ENCODE results near the gene PPAN.

PPAN gene

DNA sequence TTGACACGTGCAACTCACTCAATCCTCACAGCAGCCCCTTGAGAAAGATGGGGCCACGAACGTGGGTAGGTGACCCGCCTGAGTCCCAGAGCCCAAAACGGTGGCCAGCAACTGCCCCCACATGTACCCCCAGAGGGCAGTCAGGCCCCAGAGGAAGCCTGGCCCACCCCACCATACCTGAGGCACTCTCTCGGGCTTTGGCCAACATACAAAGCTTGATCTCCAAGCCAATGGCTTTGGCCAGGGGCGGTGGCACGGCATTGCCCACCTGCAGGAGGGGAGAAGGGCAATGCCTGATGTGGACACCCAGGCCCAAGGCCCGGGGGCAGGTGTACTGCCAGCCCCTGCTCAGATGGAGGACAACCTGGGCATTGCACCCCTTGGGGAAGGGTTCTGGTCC, 27.9 kb downstream of the PPAN start:
- Histone ChIP-seq H3F3A (ENCODE audit: insufficient read depth, low read length) (no peaks in the 10 kb centered on the region), H3K27ac (ENCODE audit: low read depth, low read length, poor library complexity, severe bottlenecking) (no peak overlapping the region), H4K20me1 (ENCODE audit: insufficient read depth, low read length) (no peaks in the 10 kb centered on the region), H3K9me2 (ENCODE audit: low read depth, low read length) (no peaks in the 10 kb centered on the region), H3K36me3 (ENCODE audit: insufficient read depth, low read length) (peaks cover 99% of the 10 kb centered on the region), H3K4me3 (ENCODE audit: low read depth, low read length, poor library complexity, severe bottlenecking) (no peak overlapping the region), H3K9me3 (ENCODE audit: low read length) (no peaks in the 10 kb centered on the region), H3K79me2 (ENCODE audit: insufficient read depth, low read length) (no peaks in the 10 kb centered on the region), H2AFZ (ENCODE audit: low read length) (no peak overlapping the region), H3K27me3 (ENCODE audit: insufficient read depth, low read length) (no peaks in the 10 kb centered on the region), H3K4me1 (ENCODE audit: insufficient read depth, low read length, severe bottlenecking) (no peaks in the 10 kb centered on the region), H3K9ac (ENCODE audit: low read length) (no peak overlapping the region), H3K4me2 (ENCODE audit: low read length) (no peak overlapping the region)
- TF ChIP-seq, protein P1, sequence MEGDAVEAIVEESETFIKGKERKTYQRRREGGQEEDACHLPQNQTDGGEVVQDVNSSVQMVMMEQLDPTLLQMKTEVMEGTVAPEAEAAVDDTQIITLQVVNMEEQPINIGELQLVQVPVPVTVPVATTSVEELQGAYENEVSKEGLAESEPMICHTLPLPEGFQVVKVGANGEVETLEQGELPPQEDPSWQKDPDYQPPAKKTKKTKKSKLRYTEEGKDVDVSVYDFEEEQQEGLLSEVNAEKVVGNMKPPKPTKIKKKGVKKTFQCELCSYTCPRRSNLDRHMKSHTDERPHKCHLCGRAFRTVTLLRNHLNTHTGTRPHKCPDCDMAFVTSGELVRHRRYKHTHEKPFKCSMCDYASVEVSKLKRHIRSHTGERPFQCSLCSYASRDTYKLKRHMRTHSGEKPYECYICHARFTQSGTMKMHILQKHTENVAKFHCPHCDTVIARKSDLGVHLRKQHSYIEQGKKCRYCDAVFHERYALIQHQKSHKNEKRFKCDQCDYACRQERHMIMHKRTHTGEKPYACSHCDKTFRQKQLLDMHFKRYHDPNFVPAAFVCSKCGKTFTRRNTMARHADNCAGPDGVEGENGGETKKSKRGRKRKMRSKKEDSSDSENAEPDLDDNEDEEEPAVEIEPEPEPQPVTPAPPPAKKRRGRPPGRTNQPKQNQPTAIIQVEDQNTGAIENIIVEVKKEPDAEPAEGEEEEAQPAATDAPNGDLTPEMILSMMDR (IDR thresholded peaks at IDR 0.05; ENCODE audit: low read length): no peak
- TF ChIP-seq EZH2 (IDR thresholded peaks at IDR 0.05; ENCODE audit: borderline replicate concordance, low read length): no peak

DNA sequence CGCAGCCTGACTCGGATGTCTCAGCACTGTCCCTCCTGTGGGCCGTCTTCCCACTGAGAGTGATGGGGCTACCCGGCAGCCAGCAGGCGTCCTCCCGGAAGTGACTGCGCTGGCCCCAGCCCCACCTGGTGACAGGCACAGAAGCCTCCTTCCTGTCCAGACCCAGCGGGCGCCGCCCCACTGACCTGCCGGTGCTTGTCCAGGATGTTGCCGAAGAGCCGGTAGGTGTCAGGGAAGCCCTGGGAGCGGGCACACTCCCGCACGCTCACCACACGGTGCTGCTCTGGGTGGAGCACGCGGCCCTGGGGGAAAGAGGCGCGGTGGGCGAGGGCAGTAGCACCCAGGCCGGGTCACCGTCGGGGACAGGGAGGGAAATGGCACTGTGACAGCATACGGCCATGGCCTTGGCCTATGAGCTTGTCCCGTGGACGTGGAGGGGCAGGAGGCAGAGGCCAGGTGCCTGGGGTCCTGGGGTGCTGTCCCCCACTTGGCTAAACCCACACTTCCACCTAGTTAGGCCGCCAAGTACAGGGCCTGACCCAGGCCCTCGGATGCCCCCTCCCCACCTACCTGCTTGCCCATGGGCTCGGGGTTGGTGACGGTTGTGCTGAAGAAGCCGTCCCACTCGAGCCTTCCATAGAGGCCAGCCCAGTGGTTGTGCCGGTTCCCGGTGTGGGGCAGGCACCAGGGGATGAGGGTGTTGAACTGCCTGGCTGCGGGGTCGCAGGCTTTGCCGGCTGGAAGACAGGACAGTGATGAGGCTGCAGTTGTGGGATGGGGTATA, 29.6 kb downstream of the PPAN start:
- no peak overlapping the region for H3K4me3 ChIP-seq (ENCODE audit: low read depth, low read length, poor library complexity, severe bottlenecking)
- no peaks in the 10 kb centered on the region for H3K9me2 ChIP-seq (ENCODE audit: low read depth, low read length)
- no peak overlapping the region for H3K4me2 ChIP-seq (ENCODE audit: low read length)
- peaks cover 100% of the 10 kb centered on the region for H3K36me3 ChIP-seq (ENCODE audit: insufficient read depth, low read length)
- TF ChIP-seq EZH2 (IDR thresholded peaks at IDR 0.05; ENCODE audit: borderline replicate concordance, low read length): no peak
- TF ChIP-seq, protein P1 (IDR thresholded peaks at IDR 0.05; ENCODE audit: low read length): no peak
- H3K9ac ChIP-seq (ENCODE audit: low read length): no peak overlapping the region
- H4K20me1 ChIP-seq (ENCODE audit: insufficient read depth, low read length): no peaks in the 10 kb centered on the region
- H3K9me3 ChIP-seq (ENCODE audit: low read length): no peaks in the 10 kb centered on the region
- no peak overlapping the region for H2AFZ ChIP-seq (ENCODE audit: low read length)
- no peaks in the 10 kb centered on the region for H3K27me3 ChIP-seq (ENCODE audit: insufficient read depth, low read length)
- H3K27ac ChIP-seq (ENCODE audit: low read depth, low read length, poor library complexity, severe bottlenecking): no peak overlapping the region
- H3K4me1 ChIP-seq (ENCODE audit: insufficient read depth, low read length, severe bottlenecking): no peaks in the 10 kb centered on the region
- no peaks in the 10 kb centered on the region for H3F3A ChIP-seq (ENCODE audit: insufficient read depth, low read length)
- H3K79me2 ChIP-seq (ENCODE audit: insufficient read depth, low read length): no peaks in the 10 kb centered on the region

DNA sequence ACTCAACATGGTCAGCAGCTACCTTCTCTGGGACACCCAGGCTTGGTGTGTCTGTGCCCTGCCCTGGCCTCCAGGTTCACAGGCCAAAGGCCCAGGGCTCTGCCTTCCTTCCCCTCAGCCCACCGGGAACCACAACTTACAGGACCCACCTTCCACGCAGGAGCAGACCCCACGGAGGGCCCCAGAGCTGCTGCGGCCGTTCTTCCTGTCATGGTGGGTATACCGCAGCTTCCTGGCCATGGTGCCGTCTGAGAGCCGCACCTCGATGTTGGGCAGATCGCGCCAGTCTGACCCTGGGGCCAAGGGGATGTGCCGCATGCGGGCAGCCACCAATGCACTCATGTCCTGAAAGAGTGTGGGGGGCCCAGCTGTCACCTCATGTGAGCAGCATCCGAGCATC, 30.8 kb downstream of the PPAN start:
- TF ChIP-seq, protein P1 (IDR thresholded peaks at IDR 0.05; ENCODE audit: low read length): no peak
- no peak for TF ChIP-seq EZH2 (IDR thresholded peaks at IDR 0.05; ENCODE audit: borderline replicate concordance, low read length)
- Histone ChIP-seq H3K9me3 (ENCODE audit: low read length) (no peaks in the 10 kb centered on the region), H3K4me3 (ENCODE audit: low read depth, low read length, poor library complexity, severe bottlenecking) (no peak overlapping the region), H3K4me1 (ENCODE audit: insufficient read depth, low read length, severe bottlenecking) (no peaks in the 10 kb centered on the region), H2AFZ (ENCODE audit: low read length) (no peak overlapping the region), H4K20me1 (ENCODE audit: insufficient read depth, low read length) (no peaks in the 10 kb centered on the region), H3K79me2 (ENCODE audit: insufficient read depth, low read length) (no peaks in the 10 kb centered on the region), H3F3A (ENCODE audit: insufficient read depth, low read length) (no peaks in the 10 kb centered on the region), H3K27me3 (ENCODE audit: insufficient read depth, low read length) (no peaks in the 10 kb centered on the region), H3K36me3 (ENCODE audit: insufficient read depth, low read length) (peaks cover 100% of the 10 kb centered on the region), H3K9ac (ENCODE audit: low read length) (no peak overlapping the region), H3K9me2 (ENCODE audit: low read depth, low read length) (no peaks in the 10 kb centered on the region), H3K27ac (ENCODE audit: low read depth, low read length, poor library complexity, severe bottlenecking) (no peak overlapping the region), H3K4me2 (ENCODE audit: low read length) (no peak overlapping the region)

All from OCI-LY1 (cell line).